ENCODE measurements around the gene ZNF319. TPM values are rescaled to one million over a fixed set of nuclear protein-coding genes. Genes with fewer than 3 reads are reported as not detected.

Gene ZNF319
- total and polyA plus RNA-seq, 2 of the 4 experiments (the other 2 are of a cell fraction): 0.90 to 6.3 TPM

DNA sequence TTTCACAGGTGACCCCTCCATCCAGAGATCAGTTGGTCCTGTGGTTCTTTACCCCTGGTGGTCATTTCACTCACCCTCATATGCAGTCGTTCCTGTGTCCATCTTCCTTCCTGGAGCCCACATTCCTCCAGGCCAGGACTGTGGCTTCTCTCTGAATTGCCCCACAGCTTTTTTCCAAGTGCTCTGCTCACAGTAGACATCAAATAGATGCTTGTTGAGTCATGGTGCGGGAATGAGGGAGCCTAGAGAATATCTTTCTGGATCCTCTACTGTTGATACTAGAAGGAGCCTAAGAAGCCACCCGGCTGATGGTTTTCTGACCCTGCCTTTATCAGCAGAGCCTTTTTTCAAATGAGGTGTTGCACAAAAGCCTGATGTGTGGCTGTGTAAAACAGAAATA lies 11.2 kb upstream of the ZNF319 start:
- DNase-seq (peak; percentile 83), ATAC-seq (ENCODE audit: low read depth) (peak; percentile 97)
- Histone ChIP-seq H3K79me1 (ENCODE audit: low read depth in 1 of 2, low read length in 2 of 2) (peaks cover 4 to 26% of the 10 kb centered on the region in 2 experiments), H4K91ac (ENCODE audit: insufficient read depth, low read depth, low read length) (peak overlapping the region; percentile 27), H3K4me1 (ENCODE audit: control insufficient read depth, insufficient read depth, low read length) (peaks cover 9% of the 10 kb centered on the region), H3K4me3 (ENCODE audit: insufficient read depth, low read depth, low read length) (no peak overlapping the region), H4K8ac (ENCODE audit: low read depth in 2 of 2, low read length in 2 of 2) (peak overlapping the region in 1 of 2 experiments; percentile 36; a peak in 1 of 4 replicates), H4K5ac (ENCODE audit: low read depth, low read length) (no peak overlapping the region), H2BK20ac (ENCODE audit: low read depth, low read length) (peak overlapping the region; percentile 54), H3K9ac (ENCODE audit: low read depth, low read length) (no peak overlapping the region), H3K56ac (ENCODE audit: extremely low read depth, insufficient read depth, low read length) (no peak overlapping the region), H2BK15ac (ENCODE audit: low read depth, low read length) (no peak overlapping the region), H3K14ac (replicated peaks; ENCODE audit: low read depth, low read length) (no peak overlapping the region; the same call in 1 of the 2 replicates), H3K27ac (ENCODE audit: insufficient read depth, low read length) (peak overlapping the region; percentile 3; the same call in 1 of the 2 replicates), H3K27me3 (ENCODE audit: control insufficient read depth, insufficient read depth, low read length) (no peaks in the 10 kb centered on the region), H3K18ac (ENCODE audit: low read depth, low read length) (no peak overlapping the region), H2AK5ac (ENCODE audit: low read depth, low read length) (peak overlapping the region; percentile 48; the same call in 1 of the 2 replicates), H2BK5ac (ENCODE audit: low read depth, low read length, poor library complexity, severe bottlenecking) (no peak overlapping the region), H3K4me2 (ENCODE audit: low read depth, low read length) (no peak overlapping the region), H3K23ac (ENCODE audit: low read depth, low read length) (no peak overlapping the region), H3K36me3 (ENCODE audit: control insufficient read depth, insufficient read depth, low read length) (peaks cover 9% of the 10 kb centered on the region), H4K20me1 (ENCODE audit: insufficient read depth, low read length) (peaks cover 9% of the 10 kb centered on the region; the same call in 1 of the 2 replicates), H3K9me3 (ENCODE audit: control insufficient read depth, insufficient read depth, low read length) (no peaks in the 10 kb centered on the region), H3K9me1 (ENCODE audit: insufficient read depth, low read length) (peaks cover 26% of the 10 kb centered on the region), H3K4ac (ENCODE audit: low read depth, low read length) (peak overlapping the region; percentile 62), H2AK9ac (replicated peaks; ENCODE audit: low read depth, low read length, poor library complexity) (no peak overlapping the region), H2AFZ (replicated peaks; ENCODE audit: low read length, poor library complexity) (peak overlapping the region; percentile 28), H2BK120ac (ENCODE audit: low read depth, low read length) (no peak overlapping the region)
- dilution Hi-C loops (cut with HindIII; ENCODE audit: low sequenced_read_pairs, unreplicated experiment) (no loop called here), intact Hi-C loops (cut with micrococcal nuclease) (no loop called here), in situ Hi-C loops (cut with MboI; ENCODE audit: low sequenced_read_pairs) (no loop called here)
- no CpG with 5 or more reads among the region's 3 CpGs for WGBS, 2 experiments (ENCODE audit: extremely low coverage in 2 of 2, insufficient read length in 1 of 2)
- CTCF ChIA-PET: interaction anchor here (2.1 kb wide), 1 partner anchor 110 kb away, joined by 6 read pairs; no protein-coding TSS in a partner anchor
- TF ChIP-seq CEBPB (IDR thresholded peaks at IDR 0.05; ENCODE audit: low read depth, low read length): peak; percentile 55
- TF ChIP-seq FOS (IDR thresholded peaks at IDR 0.05; ENCODE audit: low read depth, low read length): 0 out of 2 replicates have a peak, but pooled peaks have one; percentile 18
- no peak for TF ChIP-seq MAZ (IDR thresholded peaks at IDR 0.05; ENCODE audit: borderline replicate concordance, low read depth, low read length)
- TF ChIP-seq MAFK (IDR thresholded peaks at IDR 0.05; ENCODE audit: low read depth, low read length): no peak
- TF ChIP-seq SMC3 (IDR thresholded peaks at IDR 0.05; ENCODE audit: low read depth, low read length): no peak
- TF ChIP-seq BHLHE40 (IDR thresholded peaks at IDR 0.05; ENCODE audit: low read depth, low read length): no peak
- no peak for TF ChIP-seq POLR2A (IDR thresholded peaks at IDR 0.05; ENCODE audit: low read depth, low read length)
- no peak for TF ChIP-seq RAD21 (IDR thresholded peaks at IDR 0.05; ENCODE audit: low read length)
- TF ChIP-seq, protein P1, sequence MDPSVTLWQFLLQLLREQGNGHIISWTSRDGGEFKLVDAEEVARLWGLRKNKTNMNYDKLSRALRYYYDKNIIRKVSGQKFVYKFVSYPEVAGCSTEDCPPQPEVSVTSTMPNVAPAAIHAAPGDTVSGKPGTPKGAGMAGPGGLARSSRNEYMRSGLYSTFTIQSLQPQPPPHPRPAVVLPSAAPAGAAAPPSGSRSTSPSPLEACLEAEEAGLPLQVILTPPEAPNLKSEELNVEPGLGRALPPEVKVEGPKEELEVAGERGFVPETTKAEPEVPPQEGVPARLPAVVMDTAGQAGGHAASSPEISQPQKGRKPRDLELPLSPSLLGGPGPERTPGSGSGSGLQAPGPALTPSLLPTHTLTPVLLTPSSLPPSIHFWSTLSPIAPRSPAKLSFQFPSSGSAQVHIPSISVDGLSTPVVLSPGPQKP (IDR thresholded peaks at IDR 0.05; ENCODE audit: borderline replicate concordance, low read depth, low read length): no peak
- TF ChIP-seq RFX5 (IDR thresholded peaks at IDR 0.05; ENCODE audit: low read depth, low read length): no peak
- TF ChIP-seq NFE2L2 (IDR thresholded peaks at IDR 0.05; ENCODE audit: low read depth, low read length): no peak
- TF ChIP-seq, protein P2, sequence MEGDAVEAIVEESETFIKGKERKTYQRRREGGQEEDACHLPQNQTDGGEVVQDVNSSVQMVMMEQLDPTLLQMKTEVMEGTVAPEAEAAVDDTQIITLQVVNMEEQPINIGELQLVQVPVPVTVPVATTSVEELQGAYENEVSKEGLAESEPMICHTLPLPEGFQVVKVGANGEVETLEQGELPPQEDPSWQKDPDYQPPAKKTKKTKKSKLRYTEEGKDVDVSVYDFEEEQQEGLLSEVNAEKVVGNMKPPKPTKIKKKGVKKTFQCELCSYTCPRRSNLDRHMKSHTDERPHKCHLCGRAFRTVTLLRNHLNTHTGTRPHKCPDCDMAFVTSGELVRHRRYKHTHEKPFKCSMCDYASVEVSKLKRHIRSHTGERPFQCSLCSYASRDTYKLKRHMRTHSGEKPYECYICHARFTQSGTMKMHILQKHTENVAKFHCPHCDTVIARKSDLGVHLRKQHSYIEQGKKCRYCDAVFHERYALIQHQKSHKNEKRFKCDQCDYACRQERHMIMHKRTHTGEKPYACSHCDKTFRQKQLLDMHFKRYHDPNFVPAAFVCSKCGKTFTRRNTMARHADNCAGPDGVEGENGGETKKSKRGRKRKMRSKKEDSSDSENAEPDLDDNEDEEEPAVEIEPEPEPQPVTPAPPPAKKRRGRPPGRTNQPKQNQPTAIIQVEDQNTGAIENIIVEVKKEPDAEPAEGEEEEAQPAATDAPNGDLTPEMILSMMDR (conservative IDR thresholded peaks at IDR 0.05; ENCODE audit: low read depth, low read length): no peak
- no peak for TF ChIP-seq MXI1 (IDR thresholded peaks at IDR 0.05; ENCODE audit: borderline replicate concordance, low read depth, low read length)
- no peak for TF ChIP-seq CHD1 (IDR thresholded peaks at IDR 0.05; ENCODE audit: low read depth, low read length)
- BruUV-seq (replicated peaks): no TSS peak
- POLR2A ChIA-PET (ENCODE audit: unreplicated experiment): no interaction called here
